GM21717 (cell line): ENCODE data around the gene BICRA.

ENCODE experiments used
- ATAC-seq: cut with Tn5 transposase; IDR thresholded peaks from one replicate; pipeline ENCODE4 v1.9.1; 2021; ENCODE audit warnings: mild to moderate bottlenecking, moderate library complexity; ENCODE audit not compliant: unreplicated experiment

Gene BICRA

GRCh38 chr19:47600246-47601179 lies 8.4 kb upstream of the BICRA start:
- ATAC-seq = peak; percentile 84

GRCh38 chr19:47601180-47601904 lies 7.6 kb upstream of the BICRA start:
- no peak for ATAC-seq

GRCh38 chr19:47603706-47604565 lies 5.0 kb upstream of the BICRA start:
- ATAC-seq = no peak

GRCh38 chr19:47607564-47608073 lies 1.3 kb upstream of the BICRA start:
- no peak for ATAC-seq

- peak; percentile 66 for ATAC-seq
Measured at GRCh38 chr19:47608074-47608918, 638 bp upstream of the BICRA start.

- no peak for ATAC-seq
Measured at GRCh38 chr19:47609906-47610894, 1.3 kb downstream of the BICRA start.

- no peak for ATAC-seq
Measured at GRCh38 chr19:47610902-47611301, 2.0 kb downstream of the BICRA start.

- ATAC-seq = no peak
Measured at GRCh38 chr19:47613165-47614020, 4.5 kb downstream of the BICRA start.

GRCh38 chr19:47614021-47614295 lies 5.0 kb downstream of the BICRA start:
- no peak for ATAC-seq

GRCh38 chr19:47614559-47614958 lies 5.6 kb downstream of the BICRA start:
- no peak for ATAC-seq

GRCh38 chr19:47615230-47615629 lies 6.3 kb downstream of the BICRA start:
- no peak for ATAC-seq

GRCh38 chr19:47615714-47616113 lies 6.8 kb downstream of the BICRA start:
- ATAC-seq = no peak

- ATAC-seq = no peak
Measured at GRCh38 chr19:47618771-47619170, 9.8 kb downstream of the BICRA start.

GRCh38 chr19:47619763-47620162 lies 10.8 kb downstream of the BICRA start:
- ATAC-seq = no peak

GRCh38 chr19:47623151-47623920 lies 14.4 kb downstream of the BICRA start:
- no peak for ATAC-seq

- no peak for ATAC-seq
Measured at GRCh38 chr19:47623921-47624391, 15.0 kb downstream of the BICRA start.

GRCh38 chr19:47625650-47626049 lies 16.7 kb downstream of the BICRA start:
- ATAC-seq = no peak
